Thoracic aorta (tissue), 2 donors: ENCODE data around the gene FBXL2. TPM values are rescaled to one million over a fixed set of nuclear protein-coding genes. Genes with fewer than 3 reads are reported as not detected.

Experiments used
- ATAC-seq: fragments of 150-250 bp; one replicate; pipeline ENCODE4 v1.8.0; 2017; ENCODE audit warnings: low read depth; ENCODE audit not compliant: insufficient number of reproducible peaks, low FRiP score
- DNase-seq: peaks from one replicate; pipeline ENCODE4 v3.0.0-alpha.2; 2020; ENCODE audit warnings: low spot score
- H3K27ac ChIP-seq, 2 donors: fragments of 200-600 bp; sonication (generic); 1 replicate in 1 of 2; 2 replicates in 1 of 2; pipeline ENCODE4 v1.5.1; 2016; ENCODE audit warnings: mild to moderate bottlenecking in 2 of 2, moderate library complexity in 2 of 2
- H3K27me3 ChIP-seq: fragments of 200-600 bp; sonication (generic); replicated peaks from 2 replicates; pipeline ENCODE4 v1.6.0; 2016; ENCODE audit warnings: mild to moderate bottlenecking; ENCODE audit not compliant: insufficient read depth
- H3K36me3 ChIP-seq: fragments of 200-600 bp; sonication (generic); one replicate; pipeline ENCODE4 v1.5.1; 2016
- H3K4me1 ChIP-seq, 2 donors: fragments of 200-600 bp; sonication (generic); 1 replicate in 1 of 2; 2 replicates in 1 of 2; pipeline versions ENCODE4 v1.5.1 to v1.6.0; 2016; ENCODE audit warnings: low read depth in 2 of 2, mild to moderate bottlenecking in 1 of 2; ENCODE audit not compliant: control insufficient read depth in 1 of 2
- H3K4me3 ChIP-seq: fragments of 200-600 bp; sonication (generic); 2 replicates; pipeline ENCODE4 v1.5.1; 2016; ENCODE audit warnings: mild to moderate bottlenecking
- H3K9me3 ChIP-seq: fragments of 200-600 bp; sonication (generic); 2 replicates; pipeline ENCODE4 v1.5.1; 2016
- total RNA-seq, 2 donors: library from RNA; depleted of rRNA; stranded (reverse); fragments of >200 nt; gene quantifications; one replicate each; pipeline versions ENCODE4 v1.1.0 to v1.2.3, GENCODE V29; 2016
- TF ChIP-seq, protein P1 (sequence below): fragments of 200-600 bp; sonication (generic); IDR thresholded peaks from one replicate; pipeline ENCODE4 v1.5.1; 2019; ENCODE audit warnings: antibody characterized with exemption

Gene FBXL2
- total RNA-seq, 2 donors from 2014 or later: 21.7 to 24.6 TPM

DNA sequence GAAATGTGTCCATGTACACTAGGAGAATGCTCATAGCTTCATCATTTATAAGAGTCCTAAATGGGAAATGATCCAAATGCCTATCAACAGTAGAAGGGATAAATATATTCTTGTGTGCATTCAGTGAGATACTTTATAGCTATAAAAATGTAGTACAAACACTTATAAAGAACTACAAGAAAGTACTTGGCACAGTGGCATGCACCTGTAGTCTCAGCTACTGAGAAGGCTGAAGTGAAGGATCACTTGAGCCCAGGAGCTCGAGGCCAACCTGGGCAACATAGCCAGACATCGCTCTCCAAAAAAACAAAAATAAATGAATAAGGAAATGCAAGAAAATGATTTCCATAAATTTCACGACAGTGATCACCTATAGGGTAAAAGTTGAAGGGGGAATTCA is 3.6 kb upstream of the FBXL2 start:
- no peak overlapping the region for H3K4me3 ChIP-seq
- no peak overlapping the region for H3K27ac ChIP-seq
- TF ChIP-seq, protein P1, sequence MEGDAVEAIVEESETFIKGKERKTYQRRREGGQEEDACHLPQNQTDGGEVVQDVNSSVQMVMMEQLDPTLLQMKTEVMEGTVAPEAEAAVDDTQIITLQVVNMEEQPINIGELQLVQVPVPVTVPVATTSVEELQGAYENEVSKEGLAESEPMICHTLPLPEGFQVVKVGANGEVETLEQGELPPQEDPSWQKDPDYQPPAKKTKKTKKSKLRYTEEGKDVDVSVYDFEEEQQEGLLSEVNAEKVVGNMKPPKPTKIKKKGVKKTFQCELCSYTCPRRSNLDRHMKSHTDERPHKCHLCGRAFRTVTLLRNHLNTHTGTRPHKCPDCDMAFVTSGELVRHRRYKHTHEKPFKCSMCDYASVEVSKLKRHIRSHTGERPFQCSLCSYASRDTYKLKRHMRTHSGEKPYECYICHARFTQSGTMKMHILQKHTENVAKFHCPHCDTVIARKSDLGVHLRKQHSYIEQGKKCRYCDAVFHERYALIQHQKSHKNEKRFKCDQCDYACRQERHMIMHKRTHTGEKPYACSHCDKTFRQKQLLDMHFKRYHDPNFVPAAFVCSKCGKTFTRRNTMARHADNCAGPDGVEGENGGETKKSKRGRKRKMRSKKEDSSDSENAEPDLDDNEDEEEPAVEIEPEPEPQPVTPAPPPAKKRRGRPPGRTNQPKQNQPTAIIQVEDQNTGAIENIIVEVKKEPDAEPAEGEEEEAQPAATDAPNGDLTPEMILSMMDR: no peak
- DNase-seq (no peak), ATAC-seq (no peak)
- no peaks in the 10 kb centered on the region for H3K36me3 ChIP-seq
- H3K9me3 ChIP-seq: no peaks in the 10 kb centered on the region
- H3K4me1 ChIP-seq: peaks cover 0 to 2% of the 10 kb centered on the region in 2 donors
- H3K27me3 ChIP-seq: no peaks in the 10 kb centered on the region

DNA sequence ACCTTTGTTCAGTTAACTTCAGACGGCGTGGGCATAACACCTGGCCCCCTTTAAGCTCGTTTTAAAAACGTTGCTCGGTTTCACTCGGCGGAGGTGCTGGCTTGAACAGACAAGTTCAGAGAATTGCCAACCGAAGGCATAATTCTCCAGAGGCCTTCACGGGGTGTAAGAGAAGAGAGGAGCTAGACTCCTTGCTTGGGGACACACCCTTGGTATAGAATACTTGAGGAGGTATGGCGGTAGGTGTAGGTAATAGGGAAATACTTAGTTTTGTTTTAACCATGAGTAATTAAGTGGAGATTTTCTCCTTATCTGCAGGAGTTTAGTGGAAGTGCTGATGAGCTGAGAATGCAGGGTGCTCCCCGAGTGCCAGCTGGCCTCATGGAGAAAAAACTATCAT is 921 bp downstream of the FBXL2 start:
- peak overlapping the region in 1 of 2 donors; percentile 73 for H3K27ac ChIP-seq
- no peaks in the 10 kb centered on the region for H3K36me3 ChIP-seq
- ATAC-seq (no peak), DNase-seq (no peak)
- peak overlapping the region; percentile 81 for H3K4me3 ChIP-seq
- no peaks in the 10 kb centered on the region for H3K9me3 ChIP-seq
- TF ChIP-seq, protein P1: no peak
- H3K4me1 ChIP-seq: peaks cover 4 to 15% of the 10 kb centered on the region in 2 donors
- H3K27me3 ChIP-seq: no peaks in the 10 kb centered on the region

DNA sequence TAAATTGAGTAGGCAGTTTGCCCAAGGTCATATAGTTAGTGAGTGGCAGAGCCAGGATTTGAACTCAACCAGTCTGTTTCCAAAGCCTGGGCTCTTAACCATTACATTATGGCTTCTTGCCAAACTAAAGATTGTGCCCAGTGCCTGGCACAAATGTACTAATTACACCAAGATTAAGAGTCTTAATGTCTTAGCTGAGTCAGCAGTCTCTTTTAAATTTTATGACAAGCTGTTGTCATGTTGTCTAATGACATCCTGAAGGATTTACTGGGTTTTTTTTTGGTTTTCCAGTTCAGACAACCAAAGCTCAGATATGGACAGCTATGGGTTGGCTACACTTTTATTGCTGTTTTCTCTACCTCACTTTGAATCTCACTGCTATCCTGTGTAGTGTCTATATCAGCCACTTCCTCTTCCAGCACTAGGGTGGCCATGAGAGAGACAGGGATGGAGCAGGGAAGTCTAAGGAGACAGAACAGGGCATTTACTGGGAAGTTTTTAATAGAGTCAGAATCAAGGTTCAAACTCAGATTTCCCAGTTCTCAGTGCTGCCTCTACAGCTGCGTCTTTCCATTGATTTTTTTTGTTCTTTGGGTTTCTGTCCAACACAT is 10.5 kb downstream of the FBXL2 start:
- Histone ChIP-seq H3K27me3 (no peaks in the 10 kb centered on the region), H3K27ac (no peak overlapping the region), H3K4me1 (no peaks in the 10 kb centered on the region), H3K36me3 (no peaks in the 10 kb centered on the region), H3K9me3 (peaks cover 14% of the 10 kb centered on the region), H3K4me3 (no peak overlapping the region)
- DNase-seq: no peak
- TF ChIP-seq, protein P1: no peak
- no peak for ATAC-seq

DNA sequence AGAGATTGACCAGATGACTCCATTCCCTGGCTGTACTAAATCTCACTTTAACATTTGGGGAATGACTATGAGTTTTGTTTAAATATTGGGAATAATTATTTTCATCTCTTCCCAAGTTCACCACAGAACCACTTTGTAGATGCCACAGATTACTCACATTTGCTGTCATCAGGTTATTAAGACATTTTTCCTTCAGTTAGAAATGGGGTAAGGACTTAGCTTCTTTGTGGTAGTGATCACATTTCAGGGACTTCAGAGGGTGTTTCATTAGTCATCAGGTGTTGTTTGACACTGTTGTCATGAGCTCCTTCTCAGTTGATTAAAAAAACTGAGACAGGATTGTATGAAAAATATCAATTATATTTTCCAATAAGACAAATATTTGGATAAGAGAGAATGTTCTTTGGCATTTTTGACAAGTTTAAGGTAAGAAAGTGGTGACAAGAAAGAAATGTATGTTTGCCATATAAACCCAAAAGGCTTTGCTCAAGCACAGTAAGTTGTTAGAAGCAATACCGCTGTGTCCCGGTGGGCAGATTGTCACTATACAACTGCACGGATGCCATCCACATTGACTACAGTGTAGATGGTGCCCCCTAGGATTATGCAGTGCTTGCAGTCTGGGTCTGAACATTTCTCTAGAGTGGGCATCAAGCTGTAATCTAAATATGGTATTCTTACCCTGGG is 22.3 kb downstream of the FBXL2 start:
- H3K4me1 ChIP-seq: peaks cover 0 to 13% of the 10 kb centered on the region in 2 donors
- no peaks in the 10 kb centered on the region for H3K27me3 ChIP-seq
- no peaks in the 10 kb centered on the region for H3K36me3 ChIP-seq
- H3K27ac ChIP-seq: peak overlapping the region; percentile 62 to 76
- ATAC-seq (no peak), DNase-seq (no peak)
- H3K4me3 ChIP-seq: no peak overlapping the region
- no peaks in the 10 kb centered on the region for H3K9me3 ChIP-seq
- TF ChIP-seq, protein P1: no peak

DNA sequence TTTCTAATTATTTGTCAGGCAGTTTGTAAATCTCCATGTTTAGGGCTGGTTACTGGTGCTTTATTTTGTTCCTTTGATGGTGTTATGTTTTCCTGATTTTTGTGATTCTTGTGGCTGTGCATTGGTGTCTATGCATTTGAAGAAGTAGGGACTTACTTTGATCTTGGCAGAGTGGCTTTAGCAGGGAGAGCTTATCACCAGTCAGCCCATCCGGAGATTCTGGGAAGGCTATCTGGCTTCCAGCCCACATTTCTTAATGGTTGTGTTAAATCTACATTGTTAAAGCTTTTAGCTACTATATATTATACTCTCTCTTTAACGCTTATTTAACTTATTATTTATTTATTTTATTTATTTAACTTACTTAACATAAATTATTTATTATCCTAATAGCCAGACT is 35.1 kb downstream of the FBXL2 start:
- DNase-seq: no peak
- H3K27ac ChIP-seq: no peak overlapping the region
- H3K36me3 ChIP-seq: peaks cover 8% of the 10 kb centered on the region
- ATAC-seq: no peak
- peaks cover 7% of the 10 kb centered on the region for H3K9me3 ChIP-seq
- no peak overlapping the region for H3K4me3 ChIP-seq
- no peaks in the 10 kb centered on the region for H3K4me1 ChIP-seq
- H3K27me3 ChIP-seq: no peaks in the 10 kb centered on the region
- TF ChIP-seq, protein P1: no peak
